GM19025 (cell line): ENCODE data around the gene VMAC.
"Not testable (repeated sequence)": the region's sequence is repeated elsewhere in the genome, so short reads cannot be mapped to it uniquely, and the experiment has no call there.

Source experiments
- ATAC-seq: cut with Tn5 transposase; IDR thresholded peaks from one replicate; pipeline ENCODE4 v1.9.1; 2021; ENCODE audit warnings: mild to moderate bottlenecking, low read depth, moderate library complexity; ENCODE audit not compliant: unreplicated experiment

The VMAC gene

GRCh38 chr19:5904352-5905113 lies at the start of gene VMAC:
Gene VMAC (plus strand): TSS chr19:5904872. CDS start chr19:5904891, 19 bp downstream.
- peak; percentile 81 for ATAC-seq

- ATAC-seq, result not testable (repeated sequence)
These were observed 49.5 kb upstream of the VMAC start for GRCh38 chr19:5855151-5855550.

GRCh38 chr19:5857203-5858081 lies 47.2 kb upstream of the VMAC start:
- ATAC-seq, result no peak

GRCh38 chr19:5863030-5863665 lies 41.5 kb upstream of the VMAC start:
- no peak for ATAC-seq

- ATAC-seq, result no peak
These were observed 40.5 kb upstream of the VMAC start for GRCh38 chr19:5864013-5864720.

GRCh38 chr19:5864725-5865486 lies 39.8 kb upstream of the VMAC start:
- no peak for ATAC-seq

- ATAC-seq, result no peak
These were observed 38.9 kb upstream of the VMAC start for GRCh38 chr19:5865772-5866171.

- ATAC-seq, result no peak
These were observed 37.2 kb upstream of the VMAC start for GRCh38 chr19:5867201-5868136.

GRCh38 chr19:5870986-5871394 lies 33.7 kb upstream of the VMAC start:
- ATAC-seq, result no peak

- ATAC-seq, result no peak
These were observed 31.0 kb upstream of the VMAC start for GRCh38 chr19:5873617-5874199.

- ATAC-seq, result not testable (repeated sequence)
These were observed 30.2 kb upstream of the VMAC start for GRCh38 chr19:5874496-5874895.

- no peak for ATAC-seq
These were observed 27.2 kb upstream of the VMAC start for GRCh38 chr19:5877427-5877826.

GRCh38 chr19:5877882-5878281 lies 26.8 kb upstream of the VMAC start:
- no peak for ATAC-seq

- ATAC-seq, result no peak
These were observed 24.5 kb upstream of the VMAC start for GRCh38 chr19:5880196-5880595.

GRCh38 chr19:5880604-5881078 lies 24.0 kb upstream of the VMAC start:
- no peak for ATAC-seq

- ATAC-seq, result no peak
These were observed 23.0 kb upstream of the VMAC start for GRCh38 chr19:5881543-5882299.

GRCh38 chr19:5882421-5882968 lies 22.2 kb upstream of the VMAC start:
- no peak for ATAC-seq
